ENCODE measurements around the gene TRIM10. TPM values are rescaled to one million over a fixed set of nuclear protein-coding genes. Genes with fewer than 3 reads are reported as not detected.

The TRIM10 gene
- total RNA-seq, 4 donors from 2014 or later = not detected

DNA sequence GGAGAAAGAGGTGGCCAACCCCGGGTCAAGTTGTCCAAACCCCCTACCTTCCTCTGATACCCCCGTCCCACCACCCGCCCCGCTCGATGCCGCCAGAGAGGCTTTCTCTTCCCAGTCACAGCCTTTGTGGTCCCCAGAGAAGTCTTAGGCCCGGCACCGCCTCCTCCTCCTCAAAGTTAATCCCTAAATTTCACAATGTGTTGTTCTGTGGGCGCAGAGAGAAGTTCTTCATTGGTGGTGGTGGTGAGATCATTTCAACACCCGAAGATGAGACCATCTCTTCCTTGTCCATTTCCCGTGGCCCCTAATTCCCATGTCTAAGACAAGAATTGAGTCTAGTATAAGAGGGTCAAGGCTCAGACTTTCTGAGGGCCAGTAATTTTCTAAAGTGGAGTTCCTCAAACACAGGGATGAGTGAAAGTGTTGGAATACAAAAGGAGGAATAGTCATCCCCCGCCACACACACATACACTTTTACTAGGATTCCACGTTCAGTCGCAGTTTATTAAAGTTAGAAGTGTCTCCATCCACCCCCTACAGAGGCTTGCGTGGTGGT is 58.5 kb downstream of the TRIM10 start:
- no peak for TF ChIP-seq POLR2A (IDR thresholded peaks at IDR 0.05)
- TF ChIP-seq, protein P1, sequence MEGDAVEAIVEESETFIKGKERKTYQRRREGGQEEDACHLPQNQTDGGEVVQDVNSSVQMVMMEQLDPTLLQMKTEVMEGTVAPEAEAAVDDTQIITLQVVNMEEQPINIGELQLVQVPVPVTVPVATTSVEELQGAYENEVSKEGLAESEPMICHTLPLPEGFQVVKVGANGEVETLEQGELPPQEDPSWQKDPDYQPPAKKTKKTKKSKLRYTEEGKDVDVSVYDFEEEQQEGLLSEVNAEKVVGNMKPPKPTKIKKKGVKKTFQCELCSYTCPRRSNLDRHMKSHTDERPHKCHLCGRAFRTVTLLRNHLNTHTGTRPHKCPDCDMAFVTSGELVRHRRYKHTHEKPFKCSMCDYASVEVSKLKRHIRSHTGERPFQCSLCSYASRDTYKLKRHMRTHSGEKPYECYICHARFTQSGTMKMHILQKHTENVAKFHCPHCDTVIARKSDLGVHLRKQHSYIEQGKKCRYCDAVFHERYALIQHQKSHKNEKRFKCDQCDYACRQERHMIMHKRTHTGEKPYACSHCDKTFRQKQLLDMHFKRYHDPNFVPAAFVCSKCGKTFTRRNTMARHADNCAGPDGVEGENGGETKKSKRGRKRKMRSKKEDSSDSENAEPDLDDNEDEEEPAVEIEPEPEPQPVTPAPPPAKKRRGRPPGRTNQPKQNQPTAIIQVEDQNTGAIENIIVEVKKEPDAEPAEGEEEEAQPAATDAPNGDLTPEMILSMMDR (IDR thresholded peaks at IDR 0.05 in 4 of 5, conservative IDR thresholded peaks at IDR 0.05 in 1 of 5) = no peak
- in situ Hi-C loops (cut with MboI; ENCODE audit: low sequenced_read_pairs in 4 of 4) = no loop called here
- Histone ChIP-seq H3K4me1 (peaks cover 17 to 26% of the 10 kb centered on the region in 2 donors), H3K36me3 (no peaks in the 10 kb centered on the region), H3K27ac (peak overlapping the region; percentile 72 to 77 (median 74)), H3K4me3 (peak overlapping the region; percentile 58 to 60 (median 58)), H3K27me3 (peaks cover 30 to 43% (median 36%) of the 10 kb centered on the region in 3 donors), H3K9me3 (no peaks in the 10 kb centered on the region)
- peak in 1 of 2 donors; percentile 58 for DNase-seq
- intact Hi-C loops (cut with DNase I; ENCODE audit: low total_unique reads) = loop anchor here (1.0 to 5.0 kb wide), 4 partner anchors 35 to 242 kb away; partner anchors contain the start of genes PPP1R11, RPP21 and TRIM26
- peak; percentile 54 to 58 for ATAC-seq

Other genes with a start within 250 kb of the TRIM10 start
- gene HLA-A, start 218.7 kb downstream of the TRIM10 start, total RNA-seq = 100 to 1,000 TPM; 149 to 161 (median 154) TPM
- gene POLR1H, start 99.9 kb downstream of the TRIM10 start, total RNA-seq = 10 to 100 TPM; 23.8 to 41.6 (median 27.9) TPM
- gene PPP1R11, start 94.0 kb downstream of the TRIM10 start, total RNA-seq = 10 to 100 TPM; 34.0 to 72.4 (median 49.9) TPM
- not detected for gene RNF39, start 85.4 kb downstream of the TRIM10 start, total RNA-seq
- under 1 TPM in 1 of 4 donors, not detected in 3; 0.39 TPM for gene TRIM31, start 48.1 kb downstream of the TRIM10 start, total RNA-seq
- gene TRIM40, start 25.1 kb downstream of the TRIM10 start, total RNA-seq = not detected
- under 1 TPM in 1 of 4 donors, not detected in 3; 0.12 TPM for gene TRIM15, start 2.3 kb upstream of the TRIM10 start, total RNA-seq
- 10 to 100 TPM; 22.8 to 30.9 (median 25.1) TPM for gene TRIM26, start 52.2 kb upstream of the TRIM10 start, total RNA-seq
- 10 to 100 TPM; 12.3 to 21.5 (median 14.9) TPM for gene TRIM39, start 165.7 kb upstream of the TRIM10 start, total RNA-seq
- gene RPP21, start 183.9 kb upstream of the TRIM10 start, total RNA-seq = 100 to 1,000 TPM in 1 of 4 donors, 10 to 100 TPM in 3; 44.5 to 103 (median 85.4) TPM

Measured in gastrocnemius medialis (tissue), 4 donors.